MCF 10A (cell line): ENCODE results near the gene MANSC1. TPM values are rescaled to one million over a fixed set of nuclear protein-coding genes. Genes with fewer than 3 reads are reported as not detected.

Source experiments
- BruUV-seq: library from RNA; stranded (reverse); fragments of 400-500 nt; replicated peaks from 2 replicates; lab custom pipeline; 2021; lab: Mats Ljungman, UMichigan
- CTCF ChIA-PET: fragments of 300-600 bp; sonication (Branson Sonifier 250); formaldehyde crosslinking; extraction: SDS; loops from one replicate; lab custom pipeline; 2021; ENCODE audit warnings: antibody characterized with exemption, inconsistent platforms; lab: Yijun Ruan, JAX
- POLR2A ChIA-PET: fragments of 300-600, 350-650 bp; sonication (Branson Sonifier 250); formaldehyde crosslinking; extraction: SDS; loops from one replicate; lab custom pipeline; 2020; ENCODE audit warnings: antibody characterized with exemption, inconsistent platforms; lab: Yijun Ruan, JAX
- DNase-seq: peaks from one replicate; pipeline ENCODE4 v3.0.0-alpha.2; 2018; ENCODE audit not compliant: unreplicated experiment
- H3K27ac Mint-ChIP-seq: one replicate; pipeline ENCODE4 v1.8.0; 2022; ENCODE audit warnings: mild to moderate bottlenecking, low read depth, mixed read lengths; ENCODE audit not compliant: unreplicated experiment
- H3K27me3 Mint-ChIP-seq: one replicate; pipeline ENCODE4 v1.8.0; 2022; ENCODE audit warnings: mixed read lengths; ENCODE audit not compliant: insufficient read depth, unreplicated experiment
- H3K36me3 Mint-ChIP-seq: one replicate; pipeline ENCODE4 v1.8.0; 2022; ENCODE audit warnings: mild to moderate bottlenecking, moderate library complexity, mixed read lengths; ENCODE audit not compliant: insufficient read depth, unreplicated experiment
- H3K4me1 Mint-ChIP-seq: one replicate; pipeline ENCODE4 v1.8.0; 2022; ENCODE audit warnings: mixed read lengths; ENCODE audit not compliant: insufficient read depth, unreplicated experiment
- H3K4me3 Mint-ChIP-seq: one replicate; pipeline ENCODE4 v1.8.0; 2022; ENCODE audit warnings: mild to moderate bottlenecking, moderate library complexity, mixed read lengths; ENCODE audit not compliant: unreplicated experiment
- H3K9me3 Mint-ChIP-seq: one replicate; pipeline ENCODE4 v1.8.0; 2022; ENCODE audit warnings: mixed read lengths; ENCODE audit not compliant: unreplicated experiment
- intact Hi-C: fragments of 100-400 bp; cut with micrococcal nuclease; formaldehyde crosslinking; loops from 2 replicates; pipeline ENCODE4 v1.14.1; 2022
- total RNA-seq: library from RNA; stranded (reverse); gene quantifications from 2 replicates; pipeline ENCODE4 v1.2.3, GENCODE V29; 2022
- TF ChIP-seq, protein P1 (sequence below): fragments of 200-600 bp; IDR thresholded peaks from one replicate; pipeline ENCODE4 v1.8.0; 2022; ENCODE audit warnings: antibody characterized with exemption, mild to moderate bottlenecking; ENCODE audit not compliant: unreplicated experiment

The MANSC1 gene
- total RNA-seq, 1 experiment from 2014 or later = 10.1 TPM

- no peaks in the 10 kb centered on the region for H3K9me3 Mint-ChIP-seq
- H3K27ac Mint-ChIP-seq = no peak overlapping the region
- peaks cover 12% of the 10 kb centered on the region for H3K36me3 Mint-ChIP-seq
- BruUV-seq = no TSS peak
- POLR2A ChIA-PET = interaction anchor here (0.7 kb wide), 1 partner anchor 17 kb away, joined by 3 read pairs; no protein-coding TSS in a partner anchor
- DNase-seq = no peak
- TF ChIP-seq, protein P1, sequence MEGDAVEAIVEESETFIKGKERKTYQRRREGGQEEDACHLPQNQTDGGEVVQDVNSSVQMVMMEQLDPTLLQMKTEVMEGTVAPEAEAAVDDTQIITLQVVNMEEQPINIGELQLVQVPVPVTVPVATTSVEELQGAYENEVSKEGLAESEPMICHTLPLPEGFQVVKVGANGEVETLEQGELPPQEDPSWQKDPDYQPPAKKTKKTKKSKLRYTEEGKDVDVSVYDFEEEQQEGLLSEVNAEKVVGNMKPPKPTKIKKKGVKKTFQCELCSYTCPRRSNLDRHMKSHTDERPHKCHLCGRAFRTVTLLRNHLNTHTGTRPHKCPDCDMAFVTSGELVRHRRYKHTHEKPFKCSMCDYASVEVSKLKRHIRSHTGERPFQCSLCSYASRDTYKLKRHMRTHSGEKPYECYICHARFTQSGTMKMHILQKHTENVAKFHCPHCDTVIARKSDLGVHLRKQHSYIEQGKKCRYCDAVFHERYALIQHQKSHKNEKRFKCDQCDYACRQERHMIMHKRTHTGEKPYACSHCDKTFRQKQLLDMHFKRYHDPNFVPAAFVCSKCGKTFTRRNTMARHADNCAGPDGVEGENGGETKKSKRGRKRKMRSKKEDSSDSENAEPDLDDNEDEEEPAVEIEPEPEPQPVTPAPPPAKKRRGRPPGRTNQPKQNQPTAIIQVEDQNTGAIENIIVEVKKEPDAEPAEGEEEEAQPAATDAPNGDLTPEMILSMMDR = no peak
- CTCF ChIA-PET = interaction anchor here (0.6 to 6.9 kb wide), 2 partner anchors 281 to 331 kb away, joined by 6 to 108 read pairs; no protein-coding TSS in a partner anchor
- no peaks in the 10 kb centered on the region for H3K4me1 Mint-ChIP-seq
- H3K4me3 Mint-ChIP-seq = no peak overlapping the region
- H3K27me3 Mint-ChIP-seq = no peaks in the 10 kb centered on the region
- intact Hi-C loops = no loop called here
These were observed 23.1 kb upstream of the MANSC1 start for GRCh38 chr12:12372946-12373722.

DNA sequence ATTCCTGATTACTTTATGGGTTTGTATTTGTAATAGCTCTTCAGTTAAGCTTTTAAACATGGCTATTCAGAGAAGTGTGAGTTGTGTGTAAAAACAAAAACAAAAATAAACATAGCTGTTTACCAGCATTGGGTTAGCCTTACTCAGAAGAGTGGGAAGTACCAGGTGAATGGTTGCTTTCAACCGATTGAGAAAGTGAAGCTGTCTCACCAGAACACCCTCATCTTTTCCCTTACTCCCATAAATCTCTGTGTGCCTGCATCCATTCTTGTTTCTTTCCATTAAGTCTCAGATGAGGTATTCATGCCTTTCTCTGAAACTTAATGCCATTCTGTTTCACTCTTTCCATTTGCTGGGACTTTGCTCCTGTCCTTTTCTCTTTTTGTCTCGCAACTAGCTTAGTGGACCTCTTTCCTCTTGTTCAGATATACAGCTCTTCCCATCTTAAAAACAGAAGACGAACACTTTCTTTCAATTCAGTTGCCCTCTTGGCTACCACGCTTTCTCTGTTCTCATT lies 17.5 kb upstream of the MANSC1 start:
- H3K4me3 Mint-ChIP-seq = no peak overlapping the region
- BruUV-seq = no TSS peak
- DNase-seq = no peak
- TF ChIP-seq, protein P1 = no peak
- H3K36me3 Mint-ChIP-seq = peaks cover 22% of the 10 kb centered on the region
- CTCF ChIA-PET = interaction anchor here (0.5 to 2.5 kb wide), 8 partner anchors 8 to 471 kb away, joined by 3 to 12 read pairs (median 4); partner anchors contain the start of gene BORCS5
- H3K27ac Mint-ChIP-seq = no peak overlapping the region
- H3K4me1 Mint-ChIP-seq = peaks cover 5% of the 10 kb centered on the region
- H3K9me3 Mint-ChIP-seq = no peaks in the 10 kb centered on the region
- intact Hi-C loops = no loop called here
- H3K27me3 Mint-ChIP-seq = no peaks in the 10 kb centered on the region
- POLR2A ChIA-PET = interaction anchor here (0.7 to 3.1 kb wide), 3 partner anchors 10 to 358 kb away, joined by 3 to 34 read pairs (median 4); partner anchors contain the start of gene BORCS5

DNA sequence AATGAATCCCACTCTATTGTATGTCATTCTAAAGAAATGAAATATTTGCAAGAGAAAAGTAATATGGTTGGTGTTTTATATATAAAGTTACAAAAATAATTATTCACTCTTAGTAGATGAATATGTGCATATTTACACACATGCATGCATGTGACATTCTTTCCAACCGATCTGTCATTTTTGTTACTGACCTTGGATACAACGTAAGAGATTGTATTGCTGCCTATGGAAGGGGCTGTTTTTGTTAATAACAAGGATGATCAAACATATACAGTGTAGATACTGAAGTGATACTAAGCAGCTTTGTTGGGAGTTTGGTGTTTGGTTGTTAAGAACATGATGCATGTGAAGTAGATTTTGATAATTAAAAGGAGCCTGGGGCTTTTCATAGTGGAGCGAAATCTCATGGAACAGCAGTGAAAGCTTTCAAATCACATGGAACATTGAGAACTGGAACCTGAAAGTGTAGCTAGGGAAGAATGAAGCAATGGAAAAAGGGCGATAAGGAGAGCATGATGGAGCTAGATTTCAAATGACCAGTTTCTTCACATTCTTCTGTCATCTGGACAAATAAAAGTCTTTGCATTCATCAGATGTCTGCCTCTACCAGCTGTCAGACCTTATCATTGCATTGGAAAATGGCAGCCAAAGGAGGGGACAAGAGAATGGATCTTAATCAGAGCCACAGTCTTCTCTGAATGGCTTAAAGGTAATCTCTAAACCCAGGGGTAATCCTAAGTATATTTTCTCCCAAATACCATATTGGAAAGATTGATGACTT lies 16.8 kb upstream of the MANSC1 start:
- Mint-ChIP-seq H3K4me1 (peaks cover 5% of the 10 kb centered on the region), H3K27ac (no peak overlapping the region), H3K27me3 (no peaks in the 10 kb centered on the region), H3K4me3 (no peak overlapping the region), H3K9me3 (no peaks in the 10 kb centered on the region), H3K36me3 (peaks cover 22% of the 10 kb centered on the region)
- intact Hi-C loops = no loop called here
- no peak for DNase-seq
- no TSS peak for BruUV-seq
- POLR2A ChIA-PET = interaction anchor here (0.7 to 3.1 kb wide), 4 partner anchors 9 to 359 kb away, joined by 3 to 34 read pairs (median 4); partner anchors contain the start of gene BORCS5
- TF ChIP-seq, protein P1 = no peak
- CTCF ChIA-PET = interaction anchor here (1.0 to 2.5 kb wide), 6 partner anchors 8 to 337 kb away, joined by 4 to 12 read pairs (median 4); partner anchors contain the start of gene BORCS5
